Transverse colon (tissue), 4 donors: ENCODE data around the gene ZXDB. TPM values are rescaled to one million over a fixed set of nuclear protein-coding genes. Genes with fewer than 3 reads are reported as not detected.

Experiments used
- DNase-seq: peaks from one replicate; pipeline ENCODE4 v3.0.0-alpha.2; 2019
- H3K27ac ChIP-seq, 4 donors: fragments of 200-600 bp; sonication (generic); 2 replicates each; pipeline ENCODE4 v1.5.1; 2016 to 2018; ENCODE audit warnings: inconsistent platforms in 4 of 4
- H3K27me3 ChIP-seq: fragments of 200-600 bp; sonication (generic); 2 replicates; pipeline ENCODE4 v1.5.1; 2017; ENCODE audit warnings: inconsistent platforms
- H3K36me3 ChIP-seq, 4 donors: fragments of 200-600 bp; sonication (generic); 2 replicates each; pipeline ENCODE4 v1.5.1; 2017 to 2019; ENCODE audit warnings: inconsistent platforms in 4 of 4
- H3K4me1 ChIP-seq, 4 donors: fragments of 200-600 bp; sonication (generic); 2 replicates each; pipeline ENCODE4 v1.5.1; 2017 to 2020; ENCODE audit warnings: inconsistent platforms in 4 of 4
- H3K4me3 ChIP-seq, 4 donors: fragments of 200-600 bp; sonication (generic); 1 replicate in 1 of 4; 2 replicates in 3 of 4; pipeline versions ENCODE4 v1.5.1 to v1.6.1; 2017 to 2019; ENCODE audit warnings: inconsistent platforms in 4 of 4
- H3K9me3 ChIP-seq, 2 donors: fragments of 200-600 bp; sonication (generic); 2 replicates each; pipeline ENCODE4 v1.5.1; 2017 to 2019; ENCODE audit warnings: inconsistent platforms in 2 of 2
- CTCF ChIP-seq, 5 experiments: fragments of 200-600 bp in 3 of 5; fragments of 450-650 bp in 2 of 5; sonication (generic) in 3 of 5; IDR thresholded peaks; 1 replicate in 2 of 5; 2 replicates in 3 of 5; pipeline ENCODE4 v1.5.1; 2016 to 2017; ENCODE audit warnings: antibody characterized with exemption in 5 of 5, inconsistent platforms in 3 of 5, mild to moderate bottlenecking in 2 of 5, moderate library complexity in 1 of 5
- EP300 ChIP-seq: sonication (generic); formaldehyde crosslinking; IDR thresholded peaks from one replicate; pipeline ENCODE4 v1.6.1; 2017; ENCODE audit warnings: antibody characterized with exemption, low read depth
- POLR2A ChIP-seq: fragments of 450-650 bp; IDR thresholded peaks from one replicate; pipeline ENCODE4 v1.6.1; 2016; ENCODE audit warnings: antibody characterized with exemption, mild to moderate bottlenecking, moderate library complexity
- POLR2AphosphoS5 ChIP-seq, 3 donors: sonication (generic); formaldehyde crosslinking; IDR thresholded peaks; one replicate each; pipeline ENCODE4 v1.6.1; 2016; ENCODE audit warnings: antibody characterized with exemption in 3 of 3
- WGBS, 2 donors: methylation state at CpG; one replicate each; pipeline ENCODE4 v1.1.5; 2018; ENCODE audit warnings: low coverage in 1 of 2; 5-methylcytosine and 5-hydroxymethylcytosine counted together
- in situ Hi-C, 4 donors: fragments of 200-750 bp; cut with MboI; loops; one replicate each; pipeline versions ENCODE4 v1.15.0 to v1.15.1; 2017; ENCODE audit warnings: low sequenced_read_pairs in 3 of 4, low pct_ligation_motif_present in 1 of 4, low pct_unique_long_range_greater_than_20kb in 1 of 4
- intact Hi-C: fragments of 100-400 bp; cut with DNase I; formaldehyde crosslinking; loops from one replicate; pipeline ENCODE4 v1.15.1; 2023; ENCODE audit warnings: low total_unique reads
- total RNA-seq, 4 donors: library from RNA; depleted of rRNA; stranded (reverse); fragments of >200 nt; gene quantifications; one replicate each; pipeline ENCODE4 v1.1.0, GENCODE V29; 2016

Gene ZXDB
- total RNA-seq, 4 donors from 2014 or later, result 4.6 to 12.2 (median 9.1) TPM

- in situ Hi-C loops, result no loop called here
- TF ChIP-seq EP300 (no peak), POLR2AphosphoS5 (IDR thresholded peaks at IDR 0.05) (no peak), CTCF (IDR thresholded peaks at IDR 0.05) (no peak), POLR2A (no peak)
- Histone ChIP-seq H3K4me1 (no peaks in the 10 kb centered on the region), H3K27me3 (no peaks in the 10 kb centered on the region), H3K9me3 (no peaks in the 10 kb centered on the region), H3K27ac (no peak overlapping the region), H3K4me3 (no peak overlapping the region), H3K36me3 (no peaks in the 10 kb centered on the region)
- DNase-seq, result no peak
- intact Hi-C loops, result no loop called here
- 57% methylated on average over 1 of the region's 1 CpG; no CpG with 5 or more reads in 1 of the 2 donors for WGBS, 2 donors
These were observed 51.9 kb downstream of the ZXDB start for GRCh38 chrX:57643698-57644097.

- H3K27ac ChIP-seq, result no peak overlapping the region
- in situ Hi-C loops (no loop called here), intact Hi-C loops (no loop called here)
- no peaks in the 10 kb centered on the region for H3K27me3 ChIP-seq
- H3K9me3 ChIP-seq, result no peaks in the 10 kb centered on the region
- H3K36me3 ChIP-seq, result no peaks in the 10 kb centered on the region
- no peaks in the 10 kb centered on the region for H3K4me1 ChIP-seq
- no peak overlapping the region for H3K4me3 ChIP-seq
- TF ChIP-seq POLR2AphosphoS5 (IDR thresholded peaks at IDR 0.05) (no peak), EP300 (no peak), POLR2A (no peak), CTCF (IDR thresholded peaks at IDR 0.05) (no peak)
- DNase-seq, result no peak
These were observed 55.2 kb downstream of the ZXDB start for GRCh38 chrX:57647020-57647419.

Other genes with a start within 250 kb of the ZXDB start
- under 1 TPM in 1 of 4 donors, not detected in 3; 0.16 TPM for gene NLRP2B, start 88.2 kb downstream of the ZXDB start, total RNA-seq